Nephron (organoid): ENCODE data around the gene TRAPPC2L.

Experiments used
- H3K27ac Mint-ChIP-seq, 3 experiments: 2 replicates each; pipeline ENCODE4 v1.8.0; 2020; ENCODE audit warnings: mixed read lengths in 3 of 3, mild to moderate bottlenecking in 2 of 3, moderate library complexity in 1 of 3
- H3K27me3 Mint-ChIP-seq: 2 replicates; pipeline ENCODE4 v1.8.0; 2021; ENCODE audit warnings: low read depth, mild to moderate bottlenecking, moderate library complexity, mixed read lengths
- H3K36me3 Mint-ChIP-seq: 2 replicates; pipeline ENCODE4 v1.8.0; 2020; ENCODE audit warnings: low read depth, mixed read lengths
- H3K4me1 Mint-ChIP-seq: 2 replicates; pipeline ENCODE4 v1.8.0; 2020; ENCODE audit warnings: mixed read lengths
- H3K4me3 Mint-ChIP-seq, 3 experiments: 2 replicates each; pipeline ENCODE4 v1.8.0; 2020; ENCODE audit warnings: mild to moderate bottlenecking in 3 of 3, mixed read lengths in 3 of 3, moderate library complexity in 2 of 3
- H3K9me3 Mint-ChIP-seq: 2 replicates; pipeline ENCODE4 v1.8.0; 2020; ENCODE audit warnings: mixed read lengths
- TF ChIP-seq, protein P1 (sequence below), 3 experiments: fragments of 200-600 bp; sonication (generic); IDR thresholded peaks; one replicate each; pipeline ENCODE4 v1.5.0; 2021; ENCODE audit warnings: antibody characterized with exemption in 3 of 3; ENCODE audit not compliant: unreplicated experiment in 3 of 3

The TRAPPC2L gene

DNA sequence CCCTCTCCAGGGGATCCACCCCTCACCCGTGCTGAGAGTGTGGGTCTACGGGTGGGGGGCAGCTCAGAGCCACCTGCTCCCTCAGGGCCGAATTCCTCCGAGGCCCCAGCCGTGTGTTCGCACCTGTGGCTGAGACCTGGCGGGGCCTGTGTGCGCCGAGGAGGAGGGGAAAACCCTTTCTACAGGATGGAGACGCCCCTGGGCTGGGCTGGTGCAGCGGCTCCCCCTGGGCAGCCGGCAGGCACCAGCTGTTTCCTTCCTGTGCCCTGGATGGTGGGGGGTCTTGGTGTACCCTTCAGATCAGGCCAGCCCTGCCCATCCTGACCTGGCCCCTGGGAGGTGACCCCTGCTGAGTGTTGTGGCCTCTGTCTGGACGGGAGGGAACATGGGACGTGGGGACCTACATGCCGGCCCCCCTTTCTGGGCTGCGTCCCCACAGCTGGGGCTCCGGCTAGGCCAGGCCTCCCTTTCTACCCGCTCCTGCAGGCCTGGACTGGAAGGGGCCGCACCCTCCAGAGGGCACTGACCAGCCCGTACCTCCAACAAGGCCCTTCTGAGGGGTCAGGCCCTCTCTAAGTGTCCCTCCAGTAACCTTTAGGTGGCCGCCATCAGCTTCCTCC, 37.9 kb downstream of the TRAPPC2L start:
- H3K27me3 Mint-ChIP-seq = no peaks in the 10 kb centered on the region
- no peak overlapping the region for H3K27ac Mint-ChIP-seq
- H3K4me3 Mint-ChIP-seq = peak overlapping the region in 2 of 3 experiments; percentile 34 to 70
- no peaks in the 10 kb centered on the region for H3K9me3 Mint-ChIP-seq
- TF ChIP-seq, protein P1, sequence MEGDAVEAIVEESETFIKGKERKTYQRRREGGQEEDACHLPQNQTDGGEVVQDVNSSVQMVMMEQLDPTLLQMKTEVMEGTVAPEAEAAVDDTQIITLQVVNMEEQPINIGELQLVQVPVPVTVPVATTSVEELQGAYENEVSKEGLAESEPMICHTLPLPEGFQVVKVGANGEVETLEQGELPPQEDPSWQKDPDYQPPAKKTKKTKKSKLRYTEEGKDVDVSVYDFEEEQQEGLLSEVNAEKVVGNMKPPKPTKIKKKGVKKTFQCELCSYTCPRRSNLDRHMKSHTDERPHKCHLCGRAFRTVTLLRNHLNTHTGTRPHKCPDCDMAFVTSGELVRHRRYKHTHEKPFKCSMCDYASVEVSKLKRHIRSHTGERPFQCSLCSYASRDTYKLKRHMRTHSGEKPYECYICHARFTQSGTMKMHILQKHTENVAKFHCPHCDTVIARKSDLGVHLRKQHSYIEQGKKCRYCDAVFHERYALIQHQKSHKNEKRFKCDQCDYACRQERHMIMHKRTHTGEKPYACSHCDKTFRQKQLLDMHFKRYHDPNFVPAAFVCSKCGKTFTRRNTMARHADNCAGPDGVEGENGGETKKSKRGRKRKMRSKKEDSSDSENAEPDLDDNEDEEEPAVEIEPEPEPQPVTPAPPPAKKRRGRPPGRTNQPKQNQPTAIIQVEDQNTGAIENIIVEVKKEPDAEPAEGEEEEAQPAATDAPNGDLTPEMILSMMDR (IDR thresholded peaks at IDR 0.05; ENCODE audit: unreplicated experiment in 3 of 3) = no peak
- H3K36me3 Mint-ChIP-seq = no peaks in the 10 kb centered on the region
- peaks cover 15% of the 10 kb centered on the region for H3K4me1 Mint-ChIP-seq

DNA sequence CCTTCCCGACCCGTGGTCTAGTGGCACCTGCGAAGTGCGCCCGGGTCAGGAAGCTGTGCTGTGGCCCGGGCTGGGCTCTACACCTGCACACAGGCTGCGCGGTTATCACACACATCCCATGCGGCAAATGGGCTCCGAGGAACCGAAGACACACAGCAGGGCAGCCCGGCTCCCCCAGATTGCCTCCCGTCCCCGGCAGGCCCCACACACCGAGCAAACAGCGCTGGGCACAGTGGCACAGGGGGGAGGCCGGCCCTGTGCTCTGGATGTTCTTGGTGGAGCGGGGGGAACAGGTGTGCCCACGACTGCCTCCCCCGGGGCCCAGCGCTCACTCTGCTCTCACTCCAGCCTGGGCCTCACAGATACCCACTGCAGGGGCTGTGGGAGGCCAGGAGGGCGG, 38.4 kb downstream of the TRAPPC2L start:
- H3K9me3 Mint-ChIP-seq = no peaks in the 10 kb centered on the region
- no peaks in the 10 kb centered on the region for H3K36me3 Mint-ChIP-seq
- TF ChIP-seq, protein P1 (IDR thresholded peaks at IDR 0.05; ENCODE audit: unreplicated experiment in 3 of 3) = no peak
- peaks cover 15% of the 10 kb centered on the region for H3K4me1 Mint-ChIP-seq
- peak overlapping the region in 1 of 3 experiments; percentile 61 for H3K4me3 Mint-ChIP-seq
- H3K27ac Mint-ChIP-seq = no peak overlapping the region
- H3K27me3 Mint-ChIP-seq = no peaks in the 10 kb centered on the region

DNA sequence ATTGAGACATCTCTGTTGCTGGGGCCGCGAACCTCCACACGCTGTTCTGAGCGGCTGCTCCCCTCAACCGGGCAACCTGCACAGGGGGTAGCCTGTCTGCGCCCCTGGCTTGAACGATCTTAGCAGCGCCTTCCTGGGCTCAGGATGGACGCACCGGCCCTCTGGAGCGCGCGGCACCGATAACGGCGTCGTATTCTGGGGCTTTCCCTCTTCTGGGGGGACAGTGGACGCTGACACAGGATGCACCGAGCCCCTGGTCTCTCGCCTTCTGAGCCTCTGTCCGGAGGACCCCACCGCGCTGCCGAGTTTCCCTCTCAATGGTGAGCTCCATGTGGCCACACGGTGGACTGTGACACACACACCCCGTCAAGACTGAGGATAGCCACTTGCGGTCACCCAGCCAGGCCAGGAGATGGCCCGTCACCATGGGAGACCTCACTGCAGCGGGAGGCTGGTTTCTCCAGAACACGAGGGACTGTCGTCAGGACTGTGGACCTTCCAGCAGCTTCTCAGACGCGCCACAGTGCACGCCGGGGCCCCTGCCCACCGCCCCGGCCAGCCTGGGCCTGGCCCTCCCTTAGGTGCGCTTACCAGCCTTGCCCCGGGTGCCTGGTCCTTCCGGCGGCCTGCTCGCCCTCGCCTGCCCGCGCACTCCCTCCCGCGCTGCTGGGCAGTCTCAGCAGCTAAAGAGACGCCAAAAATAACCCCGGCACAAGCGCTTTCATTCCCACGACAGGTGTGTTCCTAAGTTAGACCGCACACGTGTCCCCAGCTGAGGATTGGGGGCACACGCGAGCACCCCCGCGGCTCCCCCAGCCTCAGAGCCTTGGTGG, 39.5 kb downstream of the TRAPPC2L start:
- Mint-ChIP-seq H3K4me1 (peaks cover 15% of the 10 kb centered on the region), H3K27ac (no peak overlapping the region), H3K9me3 (no peaks in the 10 kb centered on the region), H3K36me3 (no peaks in the 10 kb centered on the region), H3K4me3 (peak overlapping the region in 2 of 3 experiments; percentile 54 to 76), H3K27me3 (no peaks in the 10 kb centered on the region)
- TF ChIP-seq, protein P1 (IDR thresholded peaks at IDR 0.05; ENCODE audit: unreplicated experiment in 3 of 3) = no peak

DNA sequence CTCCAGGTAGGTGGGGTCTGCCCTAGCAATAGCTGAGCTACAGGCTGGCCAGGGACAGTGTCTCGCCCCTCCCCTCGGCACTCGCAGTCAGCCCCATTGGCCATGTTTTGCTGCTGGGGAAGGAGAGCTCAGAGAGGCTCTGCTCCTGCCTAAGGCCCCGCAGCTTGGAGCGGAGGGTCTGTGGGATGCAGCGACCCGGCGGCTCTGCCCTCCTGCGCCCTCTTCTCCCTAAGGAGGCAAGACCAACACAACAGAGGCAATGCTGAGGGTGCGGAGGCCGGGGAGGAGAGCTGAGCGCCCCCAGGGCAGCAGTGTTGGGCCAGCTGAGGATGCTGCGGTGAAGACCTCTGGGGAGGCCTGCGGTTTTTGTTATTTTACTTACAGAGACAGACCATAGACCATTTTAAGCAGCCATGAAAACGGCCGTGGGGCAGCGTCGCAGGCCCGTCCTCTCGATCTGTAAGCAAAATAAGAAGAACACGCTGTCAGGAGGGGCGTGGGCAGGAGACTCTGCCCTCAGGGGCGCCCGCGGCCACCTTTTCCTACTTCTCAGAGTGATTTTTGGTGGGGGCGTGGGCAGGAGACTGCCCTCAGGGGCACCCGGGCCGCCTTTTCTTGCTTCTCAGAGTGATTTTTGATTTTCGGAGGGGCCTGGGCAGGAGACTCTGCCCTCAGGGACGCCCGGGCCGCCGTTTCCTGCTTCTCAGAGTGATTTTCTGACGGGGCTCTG, 40.9 kb downstream of the TRAPPC2L start:
- H3K9me3 Mint-ChIP-seq = no peaks in the 10 kb centered on the region
- peaks cover 7% of the 10 kb centered on the region for H3K4me1 Mint-ChIP-seq
- H3K4me3 Mint-ChIP-seq = no peak overlapping the region
- H3K27me3 Mint-ChIP-seq = no peaks in the 10 kb centered on the region
- no peak overlapping the region for H3K27ac Mint-ChIP-seq
- no peaks in the 10 kb centered on the region for H3K36me3 Mint-ChIP-seq
- TF ChIP-seq, protein P1 (IDR thresholded peaks at IDR 0.05; ENCODE audit: unreplicated experiment in 3 of 3) = no peak

GRCh38 chr16:88899901-88900661, 43.2 kb downstream of the TRAPPC2L start:
- peaks cover 5% of the 10 kb centered on the region for H3K4me1 Mint-ChIP-seq
- no peaks in the 10 kb centered on the region for H3K9me3 Mint-ChIP-seq
- no peak overlapping the region for H3K27ac Mint-ChIP-seq
- H3K4me3 Mint-ChIP-seq = no peak overlapping the region
- no peaks in the 10 kb centered on the region for H3K36me3 Mint-ChIP-seq
- H3K27me3 Mint-ChIP-seq = no peaks in the 10 kb centered on the region
- TF ChIP-seq, protein P1 (IDR thresholded peaks at IDR 0.05; ENCODE audit: unreplicated experiment in 3 of 3) = no peak
